Neural progenitor cell (in vitro differentiated cells): ENCODE results near the gene FEV. TPM values are rescaled to one million over a fixed set of nuclear protein-coding genes. Genes with fewer than 3 reads are reported as not detected.
A peak's percentile ranks its signal among the peaks of the same experiment; 100 is the strongest.

ENCODE experiments used
- DNase-seq: peaks from one replicate; pipeline ENCODE4 v3.0.0-alpha.2; 2016; ENCODE audit warnings: low spot score
- H2AFZ ChIP-seq: fragments of 200-600 bp; sonication (generic); replicated peaks from 2 replicates; pipeline ENCODE4 v1.6.1; 2016; ENCODE audit warnings: antibody characterized with exemption
- H3F3A ChIP-seq: fragments of 200-600 bp; sonication (generic); 2 replicates; pipeline ENCODE4 v1.6.1; 2016; ENCODE audit warnings: antibody characterized with exemption, low read depth
- H3K27ac ChIP-seq: fragments of 200-600 bp; sonication (generic); 2 replicates; pipeline ENCODE4 v1.5.1; 2016; ENCODE audit warnings: mild to moderate bottlenecking
- H3K27me3 ChIP-seq: fragments of 200-600 bp; sonication (generic); 2 replicates; pipeline ENCODE4 v1.6.1; 2016; ENCODE audit warnings: mild to moderate bottlenecking, moderate library complexity
- H3K36me3 ChIP-seq: fragments of 200-600 bp; sonication (generic); 2 replicates; pipeline ENCODE4 v1.5.1; 2016
- H3K4me1 ChIP-seq: fragments of 200-600 bp; sonication (generic); 2 replicates; pipeline ENCODE4 v1.6.1; 2016; ENCODE audit warnings: mixed run types
- H3K4me2 ChIP-seq: fragments of 200-600 bp; sonication (generic); 2 replicates; pipeline ENCODE4 v1.6.1; 2016
- H3K4me3 ChIP-seq: fragments of 200-600 bp; sonication (generic); 2 replicates; pipeline ENCODE4 v1.5.1; 2016
- H3K79me2 ChIP-seq: fragments of 200-600 bp; sonication (generic); 2 replicates; pipeline ENCODE4 v1.6.1; 2016; ENCODE audit warnings: low read depth
- H3K9ac ChIP-seq: fragments of 200-600 bp; sonication (generic); 2 replicates; pipeline ENCODE4 v1.6.1; 2016
- H3K9me3 ChIP-seq: fragments of 200-600 bp; sonication (generic); 2 replicates; pipeline ENCODE4 v1.5.1; 2016; ENCODE audit warnings: low read depth
- H4K20me1 ChIP-seq: fragments of 200-600 bp; sonication (generic); 2 replicates; pipeline ENCODE4 v1.6.1; 2016; ENCODE audit warnings: low read depth
- H3K27ac Mint-ChIP-seq: 3 replicates; pipeline ENCODE4 v1.8.0; 2021; ENCODE audit warnings: mixed read lengths
- H3K27me3 Mint-ChIP-seq: 2 replicates; pipeline ENCODE4 v1.8.0; 2022; ENCODE audit warnings: low read depth, mild to moderate bottlenecking, inconsistent platforms, moderate library complexity, mixed read lengths; ENCODE audit not compliant: insufficient read depth
- H3K36me3 Mint-ChIP-seq: 3 replicates; pipeline ENCODE4 v1.8.0; 2021; ENCODE audit warnings: mixed read lengths
- H3K4me1 Mint-ChIP-seq: 3 replicates; pipeline ENCODE4 v1.8.0; 2021; ENCODE audit warnings: mixed read lengths
- H3K4me3 Mint-ChIP-seq: 3 replicates; pipeline ENCODE4 v1.8.0; 2021; ENCODE audit warnings: mild to moderate bottlenecking, moderate library complexity, mixed read lengths
- H3K9me3 Mint-ChIP-seq: 3 replicates; pipeline ENCODE4 v1.8.0; 2020; ENCODE audit warnings: mixed read lengths
- EZH2 ChIP-seq: fragments of 200-600 bp; sonication (generic); IDR thresholded peaks from 2 replicates; pipeline ENCODE4 v1.6.1; 2017; ENCODE audit warnings: antibody characterized with exemption, mild to moderate bottlenecking, moderate library complexity
- EZH2phosphoT487 ChIP-seq: fragments of 200-600 bp; sonication (generic); IDR thresholded peaks from 2 replicates; pipeline ENCODE4 v1.6.1; 2017; ENCODE audit warnings: antibody characterized with exemption
- total RNA-seq: library from RNA; depleted of rRNA; stranded (reverse); fragments of >200 nt; gene quantifications from 2 replicates; pipeline ENCODE4 v1.2.3, GENCODE V29; 2015; ENCODE audit warnings: low replicate concordance
- TF ChIP-seq, protein P1 (sequence below): fragments of 200-600 bp; sonication (generic); IDR thresholded peaks from 2 replicates; pipeline ENCODE4 v1.5.1; 2017; ENCODE audit warnings: antibody characterized with exemption, mild to moderate bottlenecking

The FEV gene
- total RNA-seq, 1 donor from 2014 or later, result not detected

DNA sequence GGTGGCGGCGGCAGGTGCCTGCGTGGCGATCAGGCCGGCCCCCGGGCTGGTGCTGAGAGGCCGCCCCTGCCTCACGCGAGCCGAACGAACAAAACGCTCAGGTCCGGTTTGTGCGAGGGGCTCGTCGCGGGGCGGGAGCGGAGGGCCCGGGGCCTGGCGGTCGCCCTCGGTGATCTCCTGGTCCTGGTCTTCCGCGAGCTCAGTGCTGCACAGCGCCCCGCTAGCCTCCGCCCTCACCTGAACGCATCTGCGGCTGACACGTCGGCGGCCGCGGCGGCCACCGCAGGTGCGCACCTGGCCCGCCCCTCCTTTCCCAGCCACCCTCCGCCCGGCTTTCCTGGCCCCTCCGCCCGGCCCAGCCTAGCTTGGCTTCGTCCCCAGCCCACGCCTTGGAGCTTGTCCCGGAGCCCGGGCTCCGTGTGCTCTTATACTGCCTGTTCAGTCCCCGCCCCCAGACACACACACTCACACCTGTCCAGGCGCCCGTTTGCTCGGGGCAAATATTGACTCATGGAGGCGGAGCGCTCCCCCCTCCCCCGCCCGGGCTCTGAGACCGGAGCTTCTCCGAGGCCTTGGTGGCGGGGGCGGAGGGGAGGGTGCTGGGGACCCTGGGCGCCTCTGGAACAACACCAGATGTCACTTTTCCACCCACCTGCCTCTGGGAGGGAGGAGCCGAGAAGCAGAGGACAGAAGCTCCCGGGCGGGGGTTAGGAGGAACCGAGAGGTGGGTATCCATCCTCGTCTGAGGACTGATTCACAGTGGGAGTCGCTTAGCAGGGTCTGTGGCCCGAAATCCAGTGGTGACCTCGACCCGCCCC lies 16.8 kb upstream of the FEV start:
- no peak overlapping the region for H3K4me3 Mint-ChIP-seq
- Histone ChIP-seq H3K27ac (no peak overlapping the region), H3K79me2 (no peaks in the 10 kb centered on the region), H3K36me3 (no peaks in the 10 kb centered on the region), H3F3A (peaks cover 6% of the 10 kb centered on the region), H3K9ac (no peak overlapping the region), H3K4me2 (peak overlapping the region; percentile 96), H3K4me1 (peaks cover 31% of the 10 kb centered on the region), H3K27me3 (peaks cover 100% of the 10 kb centered on the region), H3K9me3 (no peaks in the 10 kb centered on the region), H2AFZ (no peak overlapping the region), H4K20me1 (peaks cover 56% of the 10 kb centered on the region), H3K4me3 (peak overlapping the region; percentile 52)
- DNase-seq, result peak; percentile 39
- H3K27me3 Mint-ChIP-seq, result peaks cover 66% of the 10 kb centered on the region
- TF ChIP-seq EZH2phosphoT487, result peak; percentile 79
- peak; percentile 90 for TF ChIP-seq EZH2
- TF ChIP-seq, protein P1, sequence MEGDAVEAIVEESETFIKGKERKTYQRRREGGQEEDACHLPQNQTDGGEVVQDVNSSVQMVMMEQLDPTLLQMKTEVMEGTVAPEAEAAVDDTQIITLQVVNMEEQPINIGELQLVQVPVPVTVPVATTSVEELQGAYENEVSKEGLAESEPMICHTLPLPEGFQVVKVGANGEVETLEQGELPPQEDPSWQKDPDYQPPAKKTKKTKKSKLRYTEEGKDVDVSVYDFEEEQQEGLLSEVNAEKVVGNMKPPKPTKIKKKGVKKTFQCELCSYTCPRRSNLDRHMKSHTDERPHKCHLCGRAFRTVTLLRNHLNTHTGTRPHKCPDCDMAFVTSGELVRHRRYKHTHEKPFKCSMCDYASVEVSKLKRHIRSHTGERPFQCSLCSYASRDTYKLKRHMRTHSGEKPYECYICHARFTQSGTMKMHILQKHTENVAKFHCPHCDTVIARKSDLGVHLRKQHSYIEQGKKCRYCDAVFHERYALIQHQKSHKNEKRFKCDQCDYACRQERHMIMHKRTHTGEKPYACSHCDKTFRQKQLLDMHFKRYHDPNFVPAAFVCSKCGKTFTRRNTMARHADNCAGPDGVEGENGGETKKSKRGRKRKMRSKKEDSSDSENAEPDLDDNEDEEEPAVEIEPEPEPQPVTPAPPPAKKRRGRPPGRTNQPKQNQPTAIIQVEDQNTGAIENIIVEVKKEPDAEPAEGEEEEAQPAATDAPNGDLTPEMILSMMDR, result no peak
- H3K9me3 Mint-ChIP-seq, result no peaks in the 10 kb centered on the region
- peaks cover 23% of the 10 kb centered on the region for H3K4me1 Mint-ChIP-seq
- no peaks in the 10 kb centered on the region for H3K36me3 Mint-ChIP-seq
- no peak overlapping the region for H3K27ac Mint-ChIP-seq

DNA sequence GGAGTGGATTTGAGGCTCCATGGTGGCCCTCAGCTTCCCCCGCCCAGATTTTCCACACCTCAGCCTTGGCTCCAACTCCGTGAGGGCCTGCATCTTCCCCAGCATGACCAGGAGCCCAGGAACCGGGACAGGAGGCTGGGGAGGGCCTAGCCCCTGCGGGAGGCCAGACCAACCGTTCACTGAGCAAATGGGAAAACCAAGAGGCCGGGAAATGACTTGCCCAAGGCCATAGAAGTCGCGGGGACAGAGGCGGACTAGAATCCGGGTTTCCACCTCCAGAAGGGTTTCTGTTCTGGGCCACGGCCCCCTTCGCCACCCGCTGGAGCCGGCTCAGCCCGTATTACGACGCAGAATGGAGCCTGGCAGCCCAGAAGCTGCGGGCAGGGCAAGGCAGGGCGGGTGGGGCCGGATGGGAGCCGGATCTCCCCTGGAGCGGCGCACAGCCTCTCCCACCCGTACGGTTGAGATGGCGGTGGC lies 16.2 kb upstream of the FEV start:
- no peak for DNase-seq
- Histone ChIP-seq H3K9ac (no peak overlapping the region), H4K20me1 (peaks cover 57% of the 10 kb centered on the region), H3K4me1 (peaks cover 31% of the 10 kb centered on the region), H3K27me3 (peaks cover 100% of the 10 kb centered on the region), H3F3A (peaks cover 6% of the 10 kb centered on the region), H3K9me3 (no peaks in the 10 kb centered on the region), H3K36me3 (no peaks in the 10 kb centered on the region), H3K4me3 (no peak overlapping the region), H2AFZ (no peak overlapping the region), H3K27ac (no peak overlapping the region), H3K4me2 (peak overlapping the region; percentile 96), H3K79me2 (no peaks in the 10 kb centered on the region)
- no peaks in the 10 kb centered on the region for H3K36me3 Mint-ChIP-seq
- H3K9me3 Mint-ChIP-seq, result no peaks in the 10 kb centered on the region
- H3K27me3 Mint-ChIP-seq, result peaks cover 60% of the 10 kb centered on the region
- H3K4me3 Mint-ChIP-seq, result no peak overlapping the region
- no peak for TF ChIP-seq EZH2phosphoT487
- TF ChIP-seq EZH2, result peak; percentile 84
- H3K4me1 Mint-ChIP-seq, result peaks cover 23% of the 10 kb centered on the region
- H3K27ac Mint-ChIP-seq, result no peak overlapping the region

DNA sequence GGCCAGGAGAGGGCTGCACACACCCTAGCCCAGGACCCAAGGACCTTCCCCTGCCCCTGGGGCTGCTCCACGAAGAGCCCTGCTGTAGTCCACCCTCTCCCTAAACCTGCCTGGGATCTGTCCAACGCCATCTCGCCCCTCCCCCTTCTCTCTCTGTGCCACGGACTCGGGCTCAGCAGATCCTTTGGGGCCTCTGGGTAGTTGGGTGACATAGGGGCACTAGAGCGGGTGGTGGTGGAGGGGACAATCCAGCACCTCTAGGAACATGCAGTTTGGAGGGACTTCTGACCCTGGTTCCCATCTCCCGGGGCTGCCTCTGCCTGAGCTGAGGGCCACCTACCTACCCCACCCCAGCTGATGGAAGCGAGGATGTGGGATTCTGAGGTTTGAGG lies 15.6 kb upstream of the FEV start:
- H3K4me2 ChIP-seq, result no peak overlapping the region
- H3K27ac Mint-ChIP-seq, result no peak overlapping the region
- H3K9me3 ChIP-seq, result no peaks in the 10 kb centered on the region
- H2AFZ ChIP-seq, result no peak overlapping the region
- TF ChIP-seq EZH2phosphoT487 (no peak), EZH2 (no peak)
- TF ChIP-seq, protein P1, result no peak
- H3K4me1 ChIP-seq, result peaks cover 31% of the 10 kb centered on the region
- H3K9me3 Mint-ChIP-seq, result no peaks in the 10 kb centered on the region
- no peak overlapping the region for H3K9ac ChIP-seq
- H3K4me3 ChIP-seq, result no peak overlapping the region
- H3K27me3 Mint-ChIP-seq, result peaks cover 60% of the 10 kb centered on the region
- no peaks in the 10 kb centered on the region for H3K79me2 ChIP-seq
- H3F3A ChIP-seq, result peaks cover 6% of the 10 kb centered on the region
- H3K36me3 Mint-ChIP-seq, result no peaks in the 10 kb centered on the region
- peaks cover 100% of the 10 kb centered on the region for H3K27me3 ChIP-seq
- peaks cover 23% of the 10 kb centered on the region for H3K4me1 Mint-ChIP-seq
- peaks cover 60% of the 10 kb centered on the region for H4K20me1 ChIP-seq
- no peak overlapping the region for H3K27ac ChIP-seq
- DNase-seq, result no peak
- peak overlapping the region; percentile 18 for H3K4me3 Mint-ChIP-seq
- no peaks in the 10 kb centered on the region for H3K36me3 ChIP-seq
